IMR-90 (cell line): ENCODE results near the gene CACNB2. TPM values are rescaled to one million over a fixed set of nuclear protein-coding genes. Genes with fewer than 3 reads are reported as not detected.
"Not testable (repeated sequence)": the region's sequence is repeated elsewhere in the genome, so short reads cannot be mapped to it uniquely, and the experiment has no call there.

ENCODE experiments used
- ATAC-seq: fragments of 200-7000 bp; cut with Tn5 transposase; 2 replicates; pipeline ENCODE4 v1.9.1; 2020; ENCODE audit warnings: low read depth, mild to moderate bottlenecking, moderate library complexity
- BruUV-seq: library from RNA; stranded (reverse); fragments of 400-500 nt; replicated peaks from 2 replicates; lab custom pipeline; 2021; lab: Mats Ljungman, UMichigan
- CTCF ChIA-PET: fragments of 300-600 bp; formaldehyde crosslinking; extraction: SDS; loops from one replicate; lab custom pipeline; 2021; ENCODE audit warnings: antibody characterized with exemption; lab: Yijun Ruan, JAX
- POLR2A ChIA-PET: fragments of 300-600 bp; sonication (Branson Sonifier 250); formaldehyde crosslinking; loops from one replicate; lab custom pipeline; 2022; ENCODE audit warnings: antibody characterized with exemption; ENCODE audit not compliant: unreplicated experiment; lab: Charles Lee
- DNase-seq: peaks from one replicate; pipeline ENCODE4 v3.0.0; 2013
- H2AFZ ChIP-seq: replicated peaks from 2 replicates; pipeline ENCODE3; 2013; ENCODE audit warnings: low read length, mild to moderate bottlenecking; ENCODE audit not compliant: poor library complexity
- H2AK5ac ChIP-seq: 2 replicates; pipeline ENCODE4 v1.6.1; 2013; ENCODE audit warnings: low read depth, low read length, inconsistent platforms
- H2AK9ac ChIP-seq: replicated peaks from 2 replicates; pipeline ENCODE3; 2013; ENCODE audit warnings: mild to moderate bottlenecking, low read depth, low read length, moderate library complexity; ENCODE audit not compliant: poor library complexity
- H2BK120ac ChIP-seq: 2 replicates; pipeline ENCODE4 v1.6.1; 2013; ENCODE audit warnings: low read depth, low read length, inconsistent platforms
- H2BK15ac ChIP-seq: 3 replicates; pipeline ENCODE4 v1.6.1; 2013; ENCODE audit warnings: low read depth, low read length, inconsistent platforms
- H2BK20ac ChIP-seq: 2 replicates; pipeline ENCODE4 v1.6.1; 2013; ENCODE audit warnings: low read depth, mild to moderate bottlenecking, inconsistent platforms, low read length, moderate library complexity
- H2BK5ac ChIP-seq: 2 replicates; pipeline ENCODE4 v1.6.1; 2013; ENCODE audit warnings: mild to moderate bottlenecking, low read depth, low read length, inconsistent platforms; ENCODE audit not compliant: poor library complexity, severe bottlenecking
- H3K14ac ChIP-seq: replicated peaks from 2 replicates; pipeline ENCODE4 v1.6.1; 2013; ENCODE audit warnings: low read depth, low read length, inconsistent platforms
- H3K18ac ChIP-seq: 2 replicates; pipeline ENCODE4 v1.6.1; 2013; ENCODE audit warnings: low read depth, low read length, control low read depth
- H3K23ac ChIP-seq: 2 replicates; pipeline ENCODE4 v1.6.1; 2013; ENCODE audit warnings: low read depth, low read length, inconsistent platforms
- H3K27ac ChIP-seq: 2 replicates; pipeline ENCODE4 v1.5.1; 2013; ENCODE audit warnings: mild to moderate bottlenecking, control low read depth, low read length; ENCODE audit not compliant: insufficient read depth
- H3K27me3 ChIP-seq: 2 replicates; pipeline ENCODE4 v1.6.1; 2013; ENCODE audit warnings: low read length; ENCODE audit not compliant: control insufficient read depth, insufficient read depth
- H3K36me3 ChIP-seq: 2 replicates; pipeline ENCODE4 v1.6.1; 2013; ENCODE audit warnings: low read length, mixed read lengths; ENCODE audit not compliant: control insufficient read depth, insufficient read depth
- H3K4ac ChIP-seq: 2 replicates; pipeline ENCODE4 v1.6.1; 2013; ENCODE audit warnings: low read depth, low read length, inconsistent platforms
- H3K4me1 ChIP-seq: 2 replicates; pipeline ENCODE4 v1.6.1; 2013; ENCODE audit warnings: low read length, mixed read lengths; ENCODE audit not compliant: control insufficient read depth, insufficient read depth
- H3K4me2 ChIP-seq: 2 replicates; pipeline ENCODE4 v1.6.1; 2013; ENCODE audit warnings: low read depth, mild to moderate bottlenecking, control low read depth, low read length, moderate library complexity
- H3K4me3 ChIP-seq: 2 replicates; pipeline ENCODE4 v1.5.1; 2013; ENCODE audit warnings: low read depth, mild to moderate bottlenecking, control low read depth, low read length, moderate library complexity; ENCODE audit not compliant: insufficient read depth
- H3K56ac ChIP-seq: 2 replicates; pipeline ENCODE4 v1.6.1; 2013; ENCODE audit warnings: low read length, inconsistent platforms; ENCODE audit not compliant: insufficient read depth; ENCODE audit errors: extremely low read depth
- H3K79me1 ChIP-seq, 2 experiments: 2 replicates each; pipeline ENCODE4 v1.6.1; 2013; ENCODE audit warnings: low read length in 2 of 2, inconsistent platforms in 1 of 2, low read depth in 1 of 2
- H3K9ac ChIP-seq: 2 replicates; pipeline ENCODE4 v1.6.1; 2013; ENCODE audit warnings: low read depth, low read length, control low read depth
- H3K9me1 ChIP-seq: 2 replicates; pipeline ENCODE4 v1.6.1; 2013; ENCODE audit warnings: low read length, inconsistent platforms; ENCODE audit not compliant: insufficient read depth
- H3K9me3 ChIP-seq: 2 replicates; pipeline ENCODE4 v1.6.1; 2013; ENCODE audit warnings: low read length; ENCODE audit not compliant: control insufficient read depth, insufficient read depth
- H4K20me1 ChIP-seq: 2 replicates; pipeline ENCODE4 v1.6.1; 2013; ENCODE audit warnings: low read length, inconsistent platforms; ENCODE audit not compliant: insufficient read depth
- H4K5ac ChIP-seq: 2 replicates; pipeline ENCODE4 v1.6.1; 2013; ENCODE audit warnings: mild to moderate bottlenecking, low read depth, low read length, control low read depth
- H4K8ac ChIP-seq, 2 experiments: 2 replicates each; pipeline ENCODE4 v1.6.1; 2013; ENCODE audit warnings: low read depth in 2 of 2, low read length in 2 of 2, control low read depth in 1 of 2, inconsistent platforms in 1 of 2
- H4K91ac ChIP-seq: 2 replicates; pipeline ENCODE4 v1.6.1; 2013; ENCODE audit warnings: low read depth, low read length, inconsistent platforms; ENCODE audit not compliant: insufficient read depth
- WGBS, 2 experiments: methylation state at CpG; one replicate each; pipeline versions ENCODE4 v1.1.5 to v1.1.7; 2013; ENCODE audit warnings: missing lambda C conversion rate in 2 of 2; ENCODE audit not compliant: insufficient read length in 1 of 2; ENCODE audit errors: extremely low coverage in 2 of 2; 5-methylcytosine and 5-hydroxymethylcytosine counted together
- dilution Hi-C: fragments of 300-500 bp; cut with HindIII; formaldehyde crosslinking; loops from one replicate; pipeline ENCODE4 v1.14.3; 2018; ENCODE audit warnings: low sequenced_read_pairs; ENCODE audit not compliant: unreplicated experiment
- in situ Hi-C: fragments of 300-500 bp; cut with MboI; formaldehyde crosslinking; loops from 3 replicates; pipeline ENCODE4 v1.14.3; 2019; ENCODE audit warnings: low sequenced_read_pairs, inconsistent platforms, mixed read lengths
- intact Hi-C: fragments of 100-400 bp; cut with micrococcal nuclease; formaldehyde crosslinking; loops from 2 replicates; pipeline ENCODE4 v1.10.0; 2022
- polyA plus RNA-seq, 3 experiments: library from polyadenylated mRNA; depleted of rRNA; stranded (reverse); fragments of >200 nt; gene quantifications; 2 replicates each; pipeline ENCODE4 v1.2.3, GENCODE V29; 2012; ENCODE audit warnings: low replicate concordance in 1 of 3
- total RNA-seq: library from RNA; depleted of rRNA; stranded (reverse); fragments of >200 nt; gene quantifications from 2 replicates; pipeline ENCODE4 v1.2.3, GENCODE V29; 2012

The CACNB2 gene
- total and polyA plus RNA-seq, 2 of the 4 experiments (the other 2 are of a cell fraction), result 0.36 TPM

GRCh38 chr10:18445635-18446034 lies 305.4 kb downstream of the CACNB2 start:
- H3K9me1 ChIP-seq, H2BK15ac ChIP-seq, H3K56ac ChIP-seq, H3K36me3 ChIP-seq, dilution Hi-C loops, intact Hi-C loops, H2AK5ac ChIP-seq, BruUV-seq, H2BK5ac ChIP-seq, H3K18ac ChIP-seq, in situ Hi-C loops, H2BK120ac ChIP-seq, H2AK9ac ChIP-seq, CTCF ChIA-PET, H2AFZ ChIP-seq, H3K4me3 ChIP-seq, H3K79me1 ChIP-seq, H2BK20ac ChIP-seq, H3K4me2 ChIP-seq, H4K91ac ChIP-seq, H3K27ac ChIP-seq, H3K4me1 ChIP-seq, H4K8ac ChIP-seq, H3K14ac ChIP-seq, H3K23ac ChIP-seq, H3K27me3 ChIP-seq, DNase-seq, H4K20me1 ChIP-seq, ATAC-seq, H3K9me3 ChIP-seq, H3K9ac ChIP-seq, H3K4ac ChIP-seq, POLR2A ChIA-PET, H4K5ac ChIP-seq: not testable (repeated sequence)
- WGBS, 2 experiments, result 100% methylated on average over 1 of the region's 6 CpGs; no CpG with 5 or more reads in 1 of the 2 experiments
